HG03097 (cell line): ENCODE results near the gene DLG2.

Experiments
- ATAC-seq: cut with Tn5 transposase; IDR thresholded peaks from one replicate; pipeline ENCODE4 v1.9.1; 2021; ENCODE audit not compliant: unreplicated experiment, low FRiP score

The DLG2 gene

GRCh38 chr11:84019571-84020194 is 1607.5 kb downstream of the DLG2 start:
- ATAC-seq: no peak

DNA sequence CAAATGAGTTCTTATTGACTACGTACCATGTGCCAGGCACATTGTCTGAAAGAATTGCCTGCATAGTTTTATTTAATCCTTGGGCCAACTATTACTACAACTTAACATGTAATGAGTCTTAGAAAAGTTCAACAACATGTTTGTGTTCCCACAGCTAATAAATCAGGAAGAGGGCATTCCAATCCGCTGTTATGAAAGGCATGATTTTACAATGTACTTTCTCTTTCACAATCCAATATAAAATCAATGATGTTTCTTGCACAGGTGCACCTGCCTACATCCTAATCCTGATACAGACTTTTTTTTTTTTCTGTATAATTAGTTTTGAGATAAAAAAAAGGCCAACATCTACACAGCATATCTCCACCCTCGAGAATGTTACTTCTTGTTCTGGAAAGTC is 1612.6 kb downstream of the DLG2 start:
- no peak for ATAC-seq

- ATAC-seq: no peak
Observed at GRCh38 chr11:84012171-84012826, 1614.8 kb downstream of the DLG2 start.

- no peak for ATAC-seq
Observed at GRCh38 chr11:84003181-84003580, 1624.0 kb downstream of the DLG2 start.

DNA sequence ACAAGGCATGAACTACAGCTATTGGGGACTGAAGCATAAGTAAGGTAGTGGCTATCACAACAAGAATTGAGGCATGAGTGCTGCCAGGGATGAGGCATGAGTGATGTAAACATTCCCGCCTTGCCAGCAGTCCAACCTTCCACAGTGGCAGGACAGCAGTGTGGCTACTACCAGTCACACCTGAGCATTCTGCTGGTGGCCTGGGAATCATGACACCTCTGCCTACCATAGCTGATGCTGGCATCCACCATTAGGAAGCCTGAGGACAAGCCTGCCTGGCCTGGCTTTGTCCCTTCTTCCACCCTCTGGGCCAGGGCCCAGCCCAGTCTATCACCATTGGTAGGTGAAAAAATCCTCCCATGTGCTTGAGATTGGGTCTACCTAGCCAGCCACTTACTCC is 1628.2 kb downstream of the DLG2 start:
- ATAC-seq: no peak

DNA sequence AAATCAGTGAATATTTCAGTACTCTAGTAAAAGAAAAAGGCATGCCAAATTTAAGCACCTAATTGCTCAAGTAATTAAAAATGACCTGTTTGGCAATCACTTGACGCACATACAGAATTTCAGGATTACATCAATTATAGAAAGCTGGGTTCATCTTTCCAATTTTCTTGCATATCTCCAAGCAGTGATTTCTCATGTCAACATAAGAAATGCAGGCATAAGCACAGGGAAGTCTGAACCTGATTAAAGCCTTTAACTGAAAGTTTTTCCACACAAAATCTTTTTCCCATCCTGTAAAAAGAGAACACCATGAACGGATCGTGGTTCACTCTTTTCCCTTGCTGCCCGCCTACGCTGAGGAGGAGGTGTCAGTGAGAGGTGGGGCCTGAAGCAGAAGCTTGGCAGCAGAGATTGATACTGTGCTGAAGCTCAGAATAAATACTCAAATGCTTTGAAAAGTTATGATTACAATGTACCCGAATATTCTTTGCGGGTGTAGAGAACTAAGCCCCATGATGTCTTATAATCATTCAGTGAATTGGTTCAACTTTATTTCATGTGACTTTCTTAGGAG is 1636.9 kb downstream of the DLG2 start:
- ATAC-seq: no peak

DNA sequence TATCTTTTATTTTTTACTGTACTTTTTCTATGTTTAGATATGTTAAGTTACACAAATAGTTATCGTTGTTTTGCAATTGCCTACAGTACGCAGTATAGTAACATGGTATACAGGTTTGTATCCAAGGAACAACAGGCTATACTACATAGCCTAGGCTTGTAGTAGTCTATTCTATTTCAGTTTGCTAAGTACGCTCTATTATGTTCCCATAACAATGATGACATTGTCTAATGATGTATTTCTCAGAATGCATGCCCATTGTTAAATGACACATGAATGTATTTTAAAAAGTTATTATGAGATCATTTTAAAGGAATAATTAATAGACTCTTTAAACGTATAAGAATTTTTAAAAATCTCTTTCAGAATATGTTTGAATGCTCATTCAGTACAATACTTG is 1644.3 kb downstream of the DLG2 start:
- no peak for ATAC-seq

- no peak for ATAC-seq
Observed at GRCh38 chr11:83979593-83979992, 1647.6 kb downstream of the DLG2 start.

GRCh38 chr11:83978942-83979341 is 1648.2 kb downstream of the DLG2 start:
- ATAC-seq: no peak

DNA sequence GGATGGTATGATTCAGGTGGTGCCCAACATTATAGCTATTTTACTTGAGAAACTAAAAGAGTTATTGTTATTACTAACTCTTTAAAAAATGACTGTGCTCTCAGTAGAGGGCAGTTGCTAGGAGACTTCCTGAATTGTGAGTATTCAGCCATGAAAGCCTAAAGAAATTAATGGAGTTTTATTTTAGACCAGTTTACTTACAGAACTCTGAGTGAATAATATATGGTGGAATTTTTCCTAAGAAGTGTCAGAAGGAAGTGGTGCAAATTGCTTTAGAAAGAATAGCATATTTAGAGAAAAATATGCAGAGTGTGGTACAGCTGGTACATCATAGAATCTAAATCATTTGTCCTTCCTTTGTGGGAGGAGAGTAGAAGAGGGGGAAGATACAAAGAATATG is 1651.1 kb downstream of the DLG2 start:
- ATAC-seq: no peak

DNA sequence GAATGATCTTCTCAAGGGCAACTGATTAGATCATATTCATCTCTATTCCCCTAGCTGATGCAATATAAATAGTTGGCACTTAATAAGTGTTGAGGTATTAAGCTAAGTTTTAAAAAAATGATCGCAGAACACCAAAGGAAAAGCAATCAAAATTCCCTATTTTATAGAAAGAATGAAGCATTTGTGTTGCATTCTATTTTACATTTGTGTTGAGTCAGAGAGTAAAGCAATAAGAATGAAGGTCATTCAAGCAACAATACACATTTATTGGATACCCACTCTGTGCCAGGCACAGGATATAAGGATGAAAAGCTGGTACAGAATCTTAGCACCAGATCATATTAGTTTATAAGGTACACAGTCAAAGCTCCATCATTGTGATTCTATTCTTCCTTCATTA is 1654.6 kb downstream of the DLG2 start:
- no peak for ATAC-seq

GRCh38 chr11:83971063-83971462 is 1656.1 kb downstream of the DLG2 start:
- ATAC-seq: no peak

GRCh38 chr11:83970061-83970671 is 1657.0 kb downstream of the DLG2 start:
- peak; percentile 69 for ATAC-seq

DNA sequence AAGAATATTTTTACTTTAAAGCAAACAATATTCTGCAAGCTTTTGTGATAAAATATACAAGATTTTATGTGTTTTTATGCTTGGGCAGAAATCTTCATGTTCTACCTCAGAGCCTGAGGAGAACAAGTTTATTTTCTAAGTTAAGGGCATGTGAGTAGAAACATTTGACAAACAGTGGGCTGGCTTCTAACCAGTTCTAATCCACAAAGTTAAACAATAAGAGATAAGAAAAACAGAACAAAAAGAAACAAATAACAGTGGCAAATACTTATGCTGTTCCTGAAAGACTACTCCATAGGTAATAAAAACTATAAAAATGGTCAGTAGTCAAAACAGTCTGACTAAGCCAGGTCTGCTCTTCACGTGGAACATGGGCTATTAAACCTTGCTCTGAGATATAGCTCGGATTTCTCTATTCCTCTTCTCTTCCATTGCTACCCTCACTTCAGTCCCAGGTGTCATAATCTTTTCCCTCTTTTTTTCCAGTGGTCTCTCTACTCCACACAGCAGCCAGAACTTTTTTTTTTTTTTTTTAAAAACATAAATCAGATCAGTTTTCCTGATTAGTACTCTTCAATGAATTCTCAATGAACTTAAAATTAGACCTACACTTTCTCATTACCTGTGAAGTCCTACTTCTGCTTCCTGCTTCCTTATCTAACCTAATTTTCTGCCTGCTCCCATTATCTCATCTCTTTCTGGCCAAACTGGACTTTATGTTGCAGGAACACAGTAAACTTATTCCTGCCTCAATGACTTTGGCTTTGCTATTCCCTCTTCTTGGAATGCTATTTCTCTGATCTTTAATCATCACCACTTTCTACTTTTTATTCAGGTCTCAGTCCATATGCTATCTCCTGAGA is 1669.9 kb downstream of the DLG2 start:
- ATAC-seq: no peak

DNA sequence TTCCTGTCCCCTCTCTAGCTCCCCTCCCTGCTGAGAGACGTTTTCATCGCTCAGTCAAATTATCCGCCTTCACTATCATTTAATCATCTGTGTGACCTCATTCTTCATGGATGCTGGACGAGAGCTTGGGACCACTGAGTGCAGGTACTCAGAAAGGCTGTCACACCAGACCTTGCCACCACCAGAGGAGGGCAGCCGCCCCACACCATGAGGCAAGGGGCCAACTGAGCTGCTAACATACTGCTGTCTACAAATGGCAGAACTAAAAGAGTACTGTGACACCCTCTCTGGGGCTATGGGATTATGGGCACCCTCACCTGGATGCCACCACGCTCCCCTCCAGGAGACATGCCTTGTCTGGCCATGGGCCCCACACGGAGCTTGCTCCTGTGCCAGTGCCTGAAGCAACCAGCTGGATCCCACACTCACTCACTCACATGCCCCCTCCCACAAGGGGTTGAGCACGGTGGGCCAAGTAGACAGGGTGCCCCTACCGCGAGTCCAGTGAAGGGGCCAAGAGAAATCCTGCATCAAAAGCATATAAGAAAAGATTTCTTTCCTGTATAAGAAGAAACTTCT is 1670.9 kb downstream of the DLG2 start:
- no peak for ATAC-seq

- ATAC-seq: no peak
Observed at GRCh38 chr11:83954780-83955179, 1672.4 kb downstream of the DLG2 start.

DNA sequence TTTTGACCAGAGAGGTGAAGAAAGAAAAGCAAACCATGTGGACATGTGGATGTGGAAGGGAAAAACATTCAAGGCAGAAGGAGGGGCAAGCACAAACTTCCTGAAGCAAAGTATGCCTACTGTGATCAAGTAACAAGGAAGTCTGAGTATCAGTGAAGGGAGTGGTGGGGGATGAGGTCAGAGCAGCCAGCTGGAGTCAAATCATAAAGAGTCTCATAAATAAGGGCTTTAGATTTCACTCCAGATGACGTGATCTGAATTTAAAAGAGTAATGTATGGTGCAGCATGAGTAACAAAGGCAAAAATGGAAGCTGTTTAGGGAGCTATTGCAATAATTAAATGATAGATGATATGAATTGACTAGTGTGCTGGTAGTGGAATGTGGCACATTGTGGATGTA is 1675.6 kb downstream of the DLG2 start:
- ATAC-seq: no peak

- ATAC-seq: no peak
Observed at GRCh38 chr11:83948200-83948599, 1678.9 kb downstream of the DLG2 start.

GRCh38 chr11:83945976-83946375 is 1681.2 kb downstream of the DLG2 start:
- ATAC-seq: no peak

GRCh38 chr11:83941050-83941449 is 1686.1 kb downstream of the DLG2 start:
- no peak for ATAC-seq

DNA sequence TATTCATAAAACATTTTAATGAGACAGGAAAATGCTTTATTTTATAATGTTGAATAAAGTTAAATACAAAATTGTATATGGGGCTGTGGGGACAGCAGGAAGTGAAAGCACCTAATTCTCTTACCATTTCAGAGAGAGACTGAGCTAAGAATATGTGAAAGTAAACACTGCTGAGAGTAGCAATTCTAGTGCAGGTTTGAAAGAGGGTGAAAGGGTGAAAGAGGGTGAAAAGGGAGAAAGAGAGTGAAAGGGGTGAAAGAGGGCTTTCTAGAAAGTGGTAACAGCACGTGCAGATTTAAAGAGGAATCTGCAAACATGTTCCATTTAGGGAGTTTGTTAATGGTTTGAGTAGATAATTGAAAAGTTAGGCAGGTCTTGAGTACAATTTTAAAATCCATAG is 1689.0 kb downstream of the DLG2 start:
- no peak for ATAC-seq
